HepG2 (cell line): ENCODE measurements around the gene SCGB3A1. TPM values are rescaled to one million over a fixed set of nuclear protein-coding genes. Genes with fewer than 3 reads are reported as not detected.

Experiments
- ATAC-seq: fragments of 200-7000 bp; cut with Tn5 transposase; 3 replicates; pipeline ENCODE4 v1.9.1; 2020; ENCODE audit warnings: mild to moderate bottlenecking, moderate library complexity
- BruUV-seq: library from RNA; stranded (reverse); fragments of 400-500 nt; replicated peaks from 2 replicates; lab custom pipeline; 2021; lab: Mats Ljungman, UMichigan
- CTCF ChIA-PET: fragments of 300-600 bp; formaldehyde crosslinking; extraction: SDS; loops from one replicate; lab custom pipeline; 2021; ENCODE audit warnings: low total read pairs, inconsistent platforms, low intra/inter-chr PET ratio; lab: Yijun Ruan, JAX
- POLR2A ChIA-PET: fragments of 350-600 bp; sonication (Branson Sonifier 250); formaldehyde crosslinking; loops from one replicate; lab custom pipeline; 2020; ENCODE audit warnings: antibody characterized with exemption, inconsistent platforms; lab: Yijun Ruan, JAX
- DNase-seq: peaks from one replicate; pipeline ENCODE4 v3.0.0-alpha.2; 2015; ENCODE audit warnings: low spot score
- FAIRE-seq: peaks from 3 replicates; lab custom pipeline; 2011; peaks lifted over from hg19 to GRCh38; lab: Jason Lieb, UNC
- H2AFZ ChIP-seq: one replicate; pipeline ENCODE4 v1.6.1; 2011; ENCODE audit warnings: low read length, inconsistent platforms
- H3K27ac ChIP-seq: fragments of 300-600 bp; 3 replicates; pipeline ENCODE4 v1.8.0; 2011; ENCODE audit warnings: mixed run types, mild to moderate bottlenecking, mixed read lengths, low read length, inconsistent platforms; ENCODE audit not compliant: insufficient read depth; ENCODE audit errors: extremely low read length
- H3K27me3 ChIP-seq, 2 experiments: fragments of 200-600 bp in 1 of 2; 2 replicates in 1 of 2; 3 replicates in 1 of 2; pipeline versions ENCODE4 v1.6.0 to v1.8.0; 2011; ENCODE audit warnings: low read length in 2 of 2, mild to moderate bottlenecking in 2 of 2, moderate library complexity in 2 of 2, inconsistent platforms in 1 of 2; ENCODE audit not compliant: insufficient read depth in 2 of 2, control insufficient read depth in 1 of 2
- H3K36me3 ChIP-seq, 2 experiments: fragments of 200-600 bp in 1 of 2; replicated peaks in 1 of 2; 2 replicates in 1 of 2; 3 replicates in 1 of 2; pipeline versions ENCODE4 v1.5.1 to v1.8.0; 2011; ENCODE audit warnings: low read length in 2 of 2, inconsistent platforms in 1 of 2; ENCODE audit not compliant: insufficient read depth in 2 of 2, control insufficient read depth in 1 of 2
- H3K4me1 ChIP-seq: 2 replicates; pipeline ENCODE4 v1.5.1; 2012; ENCODE audit warnings: low read length, inconsistent platforms; ENCODE audit not compliant: insufficient read depth
- H3K4me2 ChIP-seq: 2 replicates; pipeline ENCODE4 v1.6.0; 2011; ENCODE audit warnings: low read depth, low read length, inconsistent platforms
- H3K4me3 ChIP-seq, 3 experiments: fragments of 200-600 bp in 1 of 3; sonication (generic), shearing (Covaris generic) in 1 of 3; replicated peaks in 1 of 3; 2 replicates each; pipeline ENCODE4 v1.5.1; 2011 to 2016; ENCODE audit warnings: low read length in 3 of 3, inconsistent platforms in 2 of 3, low read depth in 2 of 3, mild to moderate bottlenecking in 2 of 3, control low read depth in 1 of 3, mixed read lengths in 1 of 3; ENCODE audit not compliant: insufficient read depth in 1 of 3
- H3K79me2 ChIP-seq: one replicate; pipeline ENCODE4 v1.6.1; 2011; ENCODE audit warnings: low read length, inconsistent platforms; ENCODE audit not compliant: insufficient read depth
- H3K9ac ChIP-seq: 2 replicates; pipeline ENCODE4 v1.6.0; 2011; ENCODE audit warnings: mild to moderate bottlenecking, low read depth, low read length, inconsistent platforms; ENCODE audit not compliant: insufficient read depth
- H3K9me3 ChIP-seq: 2 replicates; pipeline ENCODE4 v1.5.1; 2012; ENCODE audit warnings: mild to moderate bottlenecking, low read length
- H4K20me1 ChIP-seq: 2 replicates; pipeline ENCODE4 v1.6.0; 2011; ENCODE audit warnings: inconsistent platforms, mild to moderate bottlenecking, low read length, moderate library complexity; ENCODE audit not compliant: insufficient read depth
- FIP1L1 ChIP-seq: fragments of 200-400 bp; formaldehyde crosslinking; IDR thresholded peaks from 2 replicates; pipeline ENCODE4 v1.6.1; 2018; ENCODE audit warnings: low read depth, mild to moderate bottlenecking, low read length, moderate library complexity, borderline replicate concordance; ENCODE audit not compliant: insufficient read depth
- PCBP2 ChIP-seq: fragments of 200-400 bp; formaldehyde crosslinking; optimal IDR thresholded peaks from 2 replicates; pipeline ENCODE3; 2018; ENCODE audit warnings: low read length, low read depth; ENCODE audit not compliant: poor library complexity, severe bottlenecking
- PRPF4 ChIP-seq: fragments of 200-400 bp; formaldehyde crosslinking; IDR thresholded peaks from 2 replicates; pipeline ENCODE4 v1.6.1; 2016; ENCODE audit warnings: low read length, low read depth; ENCODE audit not compliant: poor library complexity, severe bottlenecking
- TFDP2 ChIP-seq: sonication (generic); formaldehyde crosslinking; IDR thresholded peaks from 2 replicates; pipeline ENCODE4 v1.4.0; 2020; ENCODE audit warnings: missing genetic modification reagents
- ZFP82 ChIP-seq: sonication (generic); formaldehyde crosslinking; IDR thresholded peaks from 2 replicates; pipeline ENCODE4 v1.5.1; 2020; ENCODE audit warnings: mild to moderate bottlenecking, missing genetic modification reagents, borderline replicate concordance
- ZNF644 ChIP-seq: IDR thresholded peaks from 2 replicates; pipeline ENCODE4 v1.6.1; 2016; ENCODE audit warnings: low read depth
- ZNF724P ChIP-seq: sonication (generic); formaldehyde crosslinking; IDR thresholded peaks from 2 replicates; pipeline ENCODE4 v1.8.0; 2022; ENCODE audit warnings: missing genetic modification reagents, borderline replicate concordance
- ZNF746 ChIP-seq: sonication (generic); formaldehyde crosslinking; IDR thresholded peaks from 2 replicates; pipeline ENCODE4 v1.8.0; 2022; ENCODE audit warnings: mild to moderate bottlenecking, missing genetic modification reagents
- ZNF749 ChIP-seq: sonication (generic); formaldehyde crosslinking; IDR thresholded peaks from 2 replicates; pipeline ENCODE4 v1.8.0; 2022; ENCODE audit warnings: mild to moderate bottlenecking, missing genetic modification reagents, moderate library complexity, borderline replicate concordance
- ZNF768 ChIP-seq: sonication (generic); formaldehyde crosslinking; IDR thresholded peaks from 2 replicates; pipeline ENCODE4 v1.4.0; 2020; ENCODE audit warnings: missing genetic modification reagents
- ZNF788 ChIP-seq: sonication (generic); formaldehyde crosslinking; IDR thresholded peaks from 2 replicates; pipeline ENCODE4 v1.5.0; 2020; ENCODE audit warnings: mild to moderate bottlenecking, missing genetic modification reagents, borderline replicate concordance
- WGBS: methylation state at CpG from one replicate; pipeline ENCODE4 v1.1.6; 2017; ENCODE audit warnings: low lambda C conversion rate; 5-methylcytosine and 5-hydroxymethylcytosine counted together
- in situ Hi-C: cut with HindIII; loops from 2 replicates; pipeline ENCODE4 v1.10.0; 2017; ENCODE audit warnings: low pct_unique_long_range_greater_than_20kb; ENCODE audit not compliant: extremely low pct_ligation_motif_present
- intact Hi-C: fragments of 100-400 bp; cut with micrococcal nuclease; formaldehyde crosslinking; loops from one replicate; pipeline ENCODE4 v1.10.0; 2022; ENCODE audit not compliant: unreplicated experiment
- polyA plus RNA-seq, 8 experiments: library from polyadenylated mRNA; depleted of rRNA in 3 of 8; stranded (reverse) in 7 of 8; unstranded in 1 of 8; fragments of >200 nt; fragmentation: Illumina TruSeq in 4 of 8; extraction: Trizol in 4 of 8; gene quantifications; 2 replicates each; pipeline versions ENCODE4 v1.2.1 to v1.2.3, GENCODE V29; 2011 to 2016; ENCODE audit warnings: low read depth in 4 of 8, missing spikeins in 1 of 8, mixed read lengths in 1 of 8; ENCODE audit not compliant: insufficient read depth in 1 of 8
- total RNA-seq, 5 experiments: library from RNA; depleted of rRNA; stranded (reverse); fragments of >200 nt; fragmentation: Illumina TruSeq; extraction: Trizol; gene quantifications; 2 replicates each; pipeline ENCODE4 v1.2.3, GENCODE V29; 2016; ENCODE audit warnings: low read depth in 1 of 5
- TF ChIP-seq, protein P1 (sequence below): IDR thresholded peaks from 2 replicates; pipeline ENCODE4 v1.4.0; 2020; ENCODE audit warnings: mild to moderate bottlenecking, missing genetic modification reagents
- TF ChIP-seq, protein P2 (sequence below): sonication (generic); formaldehyde crosslinking; IDR thresholded peaks from 2 replicates; pipeline ENCODE4 v1.8.1; 2023; ENCODE audit warnings: missing genetic modification reagents, mild to moderate bottlenecking, borderline replicate concordance

SCGB3A1 gene
- total and polyA plus RNA-seq, 2 of the 13 experiments (the other 11 are each of a cell fraction or from before 2014, with no cell fraction given): not detected

GRCh38 chr5:180596668-180597231, 5.5 kb upstream of the SCGB3A1 start (continued):
- TF ChIP-seq FIP1L1 (no peak), ZNF644 (CRISPR knock-in tag) (no peak)

- Histone ChIP-seq H3K36me3 (no peaks in the 10 kb centered on the region), H3K9me3 (no peaks in the 10 kb centered on the region), H3K4me2 (no peak overlapping the region; the same call in 1 of the 2 replicates), H3K27ac (no peak overlapping the region), H3K79me2 (no peaks in the 10 kb centered on the region), H4K20me1 (no peaks in the 10 kb centered on the region), H3K27me3 (peaks cover 18 to 58% of the 10 kb centered on the region in 2 experiments), H3K9ac (no peak overlapping the region), H2AFZ (no peak overlapping the region), H3K4me3 (no peak overlapping the region), H3K4me1 (peaks cover 14% of the 10 kb centered on the region)
- ChIA-PET CTCF (no interaction called here), POLR2A (no interaction called here)
- no peak for FAIRE-seq
- no TSS peak for BruUV-seq
- no peak for ATAC-seq
- in situ Hi-C loops: no loop called here
- 35% methylated on average over 9 of the region's 12 CpGs for WGBS
- no peak for DNase-seq
- intact Hi-C loops: no loop called here
- TF ChIP-seq ZNF746: no peak
- TF ChIP-seq PRPF4: no peak
- TF ChIP-seq ZNF768 (CRISPR knock-in tag): no peak
- no peak for TF ChIP-seq TFDP2
- TF ChIP-seq, protein P1, sequence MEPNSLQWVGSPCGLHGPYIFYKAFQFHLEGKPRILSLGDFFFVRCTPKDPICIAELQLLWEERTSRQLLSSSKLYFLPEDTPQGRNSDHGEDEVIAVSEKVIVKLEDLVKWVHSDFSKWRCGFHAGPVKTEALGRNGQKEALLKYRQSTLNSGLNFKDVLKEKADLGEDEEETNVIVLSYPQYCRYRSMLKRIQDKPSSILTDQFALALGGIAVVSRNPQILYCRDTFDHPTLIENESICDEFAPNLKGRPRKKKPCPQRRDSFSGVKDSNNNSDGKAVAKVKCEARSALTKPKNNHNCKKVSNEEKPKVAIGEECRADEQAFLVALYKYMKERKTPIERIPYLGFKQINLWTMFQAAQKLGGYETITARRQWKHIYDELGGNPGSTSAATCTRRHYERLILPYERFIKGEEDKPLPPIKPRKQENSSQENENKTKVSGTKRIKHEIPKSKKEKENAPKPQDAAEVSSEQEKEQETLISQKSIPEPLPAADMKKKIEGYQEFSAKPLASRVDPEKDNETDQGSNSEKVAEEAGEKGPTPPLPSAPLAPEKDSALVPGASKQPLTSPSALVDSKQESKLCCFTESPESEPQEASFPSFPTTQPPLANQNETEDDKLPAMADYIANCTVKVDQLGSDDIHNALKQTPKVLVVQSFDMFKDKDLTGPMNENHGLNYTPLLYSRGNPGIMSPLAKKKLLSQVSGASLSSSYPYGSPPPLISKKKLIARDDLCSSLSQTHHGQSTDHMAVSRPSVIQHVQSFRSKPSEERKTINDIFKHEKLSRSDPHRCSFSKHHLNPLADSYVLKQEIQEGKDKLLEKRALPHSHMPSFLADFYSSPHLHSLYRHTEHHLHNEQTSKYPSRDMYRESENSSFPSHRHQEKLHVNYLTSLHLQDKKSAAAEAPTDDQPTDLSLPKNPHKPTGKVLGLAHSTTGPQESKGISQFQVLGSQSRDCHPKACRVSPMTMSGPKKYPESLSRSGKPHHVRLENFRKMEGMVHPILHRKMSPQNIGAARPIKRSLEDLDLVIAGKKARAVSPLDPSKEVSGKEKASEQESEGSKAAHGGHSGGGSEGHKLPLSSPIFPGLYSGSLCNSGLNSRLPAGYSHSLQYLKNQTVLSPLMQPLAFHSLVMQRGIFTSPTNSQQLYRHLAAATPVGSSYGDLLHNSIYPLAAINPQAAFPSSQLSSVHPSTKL (CRISPR knock-in tag): no peak
- TF ChIP-seq, protein P2, sequence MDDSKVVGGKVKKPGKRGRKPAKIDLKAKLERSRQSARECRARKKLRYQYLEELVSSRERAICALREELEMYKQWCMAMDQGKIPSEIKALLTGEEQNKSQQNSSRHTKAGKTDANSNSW (CRISPR knock-in tag): no peak
- TF ChIP-seq ZNF788: no peak
- no peak for TF ChIP-seq ZNF749 (CRISPR knock-in tag)
- TF ChIP-seq PCBP2: no peak
- no peak for TF ChIP-seq ZFP82
- no peak for TF ChIP-seq ZNF724P (CRISPR knock-in tag)
- TF ChIP-seq, all 625 proteins: peak for 0
Measured at GRCh38 chr5:180596115-180596667, 4.9 kb upstream of the SCGB3A1 start.
